ENCODE data around the gene ALG1L2. TPM values are rescaled to one million over a fixed set of nuclear protein-coding genes. Genes with fewer than 3 reads are reported as not detected.
A peak's percentile ranks its signal among the peaks of the same experiment; 100 is the strongest.
"Not testable (repeated sequence)": the region's sequence is repeated elsewhere in the genome, so short reads cannot be mapped to it uniquely, and the experiment has no call there.

Gene ALG1L2
- total RNA-seq: not detected

DNA sequence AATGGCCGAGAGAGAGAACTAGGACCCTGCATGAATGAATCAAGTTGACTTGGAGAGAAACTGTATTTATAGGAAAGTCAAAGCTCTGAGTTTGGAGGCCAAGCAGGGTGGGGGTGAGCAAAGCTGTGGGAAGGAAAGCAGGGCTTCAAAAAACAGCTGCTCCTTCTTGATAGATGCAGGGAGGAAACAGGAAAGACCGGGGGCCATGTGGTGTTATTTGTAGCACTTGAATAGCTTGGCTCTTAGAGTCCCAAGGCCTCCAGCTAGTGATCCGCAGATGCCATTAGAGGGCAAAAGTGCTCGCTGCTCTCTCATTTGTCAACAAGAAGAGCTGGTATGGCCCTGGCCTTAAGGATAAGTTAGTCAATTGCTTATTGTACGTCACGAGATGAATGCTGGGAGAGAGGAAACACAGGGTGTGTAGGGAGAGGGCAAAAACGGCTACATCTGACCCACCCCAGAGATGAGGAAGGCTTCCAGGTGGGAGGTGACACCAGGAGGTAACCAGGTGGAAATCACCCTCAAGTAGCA, at the start of gene ALG1L2:
Gene ALG1L2, plus strand, starts transcription at position 481 of the 531 bp plus-strand sequence. CDS start 186 bp downstream, outside the sequence.
- DNase-seq (ENCODE audit: low read depth in 2 of 3, low spot score in 2 of 3): peak in 2 of 3 donors; percentile 64 to 96

DNA sequence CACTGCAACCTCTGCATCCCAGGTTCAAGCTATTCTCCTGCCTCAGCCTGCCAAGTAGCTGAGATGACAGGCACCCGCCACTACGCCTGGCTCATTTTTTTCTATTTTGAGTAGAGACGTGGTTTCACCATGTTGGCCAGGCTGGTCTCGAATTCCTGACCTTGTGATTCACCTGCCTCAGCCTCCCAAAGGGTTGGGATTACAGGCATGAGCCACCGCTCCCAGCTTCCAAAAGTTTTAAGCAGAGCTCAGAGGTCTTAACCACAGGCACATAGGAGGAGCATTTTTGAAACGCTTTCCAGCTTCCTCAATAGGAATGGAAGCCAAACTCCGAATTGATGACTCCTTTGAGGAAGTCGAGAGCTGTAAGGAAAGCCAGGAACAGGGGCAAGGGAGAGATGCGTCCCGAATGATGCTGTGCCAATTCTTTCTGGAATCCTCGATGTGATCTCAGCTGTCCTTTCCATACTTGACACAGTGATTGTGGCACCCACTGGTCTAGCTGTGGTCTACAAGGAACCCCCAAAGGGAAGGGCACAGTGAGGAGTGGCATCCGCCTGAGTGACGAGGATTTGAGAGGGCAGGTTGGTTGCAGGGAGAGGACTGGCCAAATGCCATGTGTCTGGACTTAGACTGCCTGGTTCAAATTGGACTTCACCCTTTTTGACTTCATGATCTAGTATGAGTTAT, 44.4 kb upstream of the ALG1L2 start:
- DNase-seq (ENCODE audit: low read depth in 2 of 3, low spot score in 2 of 3): not testable (repeated sequence)

GRCh38 chr3:130042736-130043135, 38.9 kb upstream of the ALG1L2 start:
- DNase-seq (ENCODE audit: low read depth in 2 of 3, low spot score in 2 of 3): not testable (repeated sequence)

- DNase-seq (ENCODE audit: low read depth in 2 of 3, low spot score in 2 of 3): peak in 1 of 3 donors; percentile 58
Measured at GRCh38 chr3:130043658-130044057, 38.0 kb upstream of the ALG1L2 start.

DNA sequence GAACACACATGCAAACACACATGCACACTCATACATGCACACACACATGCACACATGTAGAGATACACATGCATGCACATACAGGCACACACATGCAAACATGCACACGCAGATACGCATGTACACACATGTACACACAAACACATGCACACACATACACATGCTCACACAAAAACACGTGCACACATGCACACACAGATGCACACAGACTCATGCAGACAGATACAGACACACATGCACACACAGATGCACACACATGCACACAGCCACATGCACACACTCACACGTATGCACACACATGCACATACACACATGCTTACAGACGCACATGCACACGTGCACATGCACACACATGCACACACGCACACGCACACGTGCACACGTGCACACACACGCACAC, 37.3 kb upstream of the ALG1L2 start:
- no peak for DNase-seq (ENCODE audit: low read depth in 2 of 3, low spot score in 2 of 3)

GRCh38 chr3:130048726-130049125, 32.9 kb upstream of the ALG1L2 start:
- no peak for DNase-seq (ENCODE audit: low read depth in 2 of 3, low spot score in 2 of 3)

GRCh38 chr3:130052366-130052765, 29.3 kb upstream of the ALG1L2 start:
- DNase-seq (ENCODE audit: low read depth in 2 of 3, low spot score in 2 of 3): not testable (repeated sequence)

GRCh38 chr3:130052965-130053364, 28.7 kb upstream of the ALG1L2 start:
- not testable (repeated sequence) for DNase-seq (ENCODE audit: low read depth in 2 of 3, low spot score in 2 of 3)

GRCh38 chr3:130057536-130058266, 23.9 kb upstream of the ALG1L2 start:
- peak in 1 of 3 donors; percentile 27 for DNase-seq (ENCODE audit: low read depth in 2 of 3, low spot score in 2 of 3)

DNA sequence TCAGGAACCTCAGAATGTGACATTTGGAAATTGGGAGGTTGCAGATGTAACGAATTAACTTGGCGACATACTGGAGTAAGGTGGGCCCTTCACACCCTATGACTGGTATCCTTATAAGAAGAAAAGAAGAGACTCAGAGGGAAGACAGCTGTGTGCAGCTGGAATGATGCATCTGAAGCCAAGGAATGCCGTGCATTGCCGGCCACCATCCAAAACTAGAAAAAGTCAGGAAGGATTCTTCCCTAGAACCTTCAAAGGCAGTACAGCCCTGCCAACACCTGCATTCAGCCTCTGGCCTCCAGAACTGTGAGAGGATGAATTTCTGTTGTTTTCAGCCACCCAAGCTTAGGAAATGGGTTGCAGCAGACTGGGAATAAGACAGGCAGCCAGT, 23.4 kb upstream of the ALG1L2 start:
- not testable (repeated sequence) for DNase-seq (ENCODE audit: low read depth in 2 of 3, low spot score in 2 of 3)

- DNase-seq (ENCODE audit: low read depth in 2 of 3, low spot score in 2 of 3): not testable (repeated sequence)
Measured at GRCh38 chr3:130058716-130059115, 22.9 kb upstream of the ALG1L2 start.

- DNase-seq (ENCODE audit: low read depth in 2 of 3, low spot score in 2 of 3): not testable (repeated sequence)
Measured at GRCh38 chr3:130059162-130059561, 22.5 kb upstream of the ALG1L2 start.

DNA sequence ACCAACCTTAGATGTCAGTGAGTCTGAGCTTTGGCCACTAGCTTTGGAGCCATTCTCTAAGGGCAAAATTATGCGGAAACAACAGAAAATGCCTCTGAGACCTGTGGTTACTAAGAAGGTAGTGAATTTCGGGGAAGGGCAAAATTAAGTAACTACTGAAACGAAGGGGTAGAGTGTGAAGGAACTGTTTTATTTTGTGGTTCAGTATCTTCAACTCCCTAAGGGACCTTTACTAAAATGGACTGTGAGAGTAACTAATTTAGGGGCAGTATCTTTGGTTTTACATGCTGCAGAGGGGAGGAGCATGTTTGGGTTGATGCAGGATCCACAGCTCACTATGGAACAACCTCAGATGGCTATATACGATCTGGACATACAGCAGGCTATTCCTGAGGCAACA, 8.0 kb upstream of the ALG1L2 start:
- DNase-seq (ENCODE audit: low read depth in 2 of 3, low spot score in 2 of 3): no peak

- DNase-seq (ENCODE audit: low read depth in 2 of 3, low spot score in 2 of 3): no peak
Measured at GRCh38 chr3:130077636-130078035, 4.0 kb upstream of the ALG1L2 start.

DNA sequence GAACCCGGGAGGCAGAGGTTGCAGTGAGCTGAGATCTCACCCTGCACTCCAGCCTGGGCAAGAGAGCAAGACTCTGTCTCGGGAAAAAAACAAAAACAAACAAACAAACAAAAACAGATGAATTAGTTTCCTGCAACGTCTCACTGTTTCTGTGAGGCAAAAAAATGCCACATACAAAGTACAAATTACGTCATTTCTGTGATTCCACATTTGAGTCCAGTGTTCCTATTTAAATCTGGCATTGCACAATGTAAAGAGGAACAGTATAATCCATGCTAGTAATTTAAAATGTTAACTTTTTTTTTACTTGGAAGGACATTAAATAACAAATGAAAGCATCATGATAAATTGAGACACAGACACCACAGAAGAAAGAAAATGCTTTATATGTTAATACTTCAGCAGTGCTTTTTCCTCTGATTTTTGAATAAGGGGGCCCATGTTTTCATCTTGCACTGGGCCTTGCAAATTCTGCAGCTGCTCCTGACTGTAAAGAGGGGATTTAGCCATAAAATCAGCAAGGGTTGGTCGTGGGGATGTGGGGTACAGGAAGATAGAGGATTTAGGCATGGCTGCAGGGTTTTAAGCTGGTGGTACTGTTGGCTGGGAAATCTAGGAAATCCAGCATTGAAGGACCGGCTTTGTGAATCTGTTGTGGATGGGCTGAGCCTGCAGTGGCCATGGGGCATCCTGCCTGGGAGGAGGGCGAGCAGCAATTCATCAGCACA, 1.9 kb downstream of the ALG1L2 start:
- DNase-seq (ENCODE audit: low read depth in 2 of 3, low spot score in 2 of 3): not testable (repeated sequence)

DNA sequence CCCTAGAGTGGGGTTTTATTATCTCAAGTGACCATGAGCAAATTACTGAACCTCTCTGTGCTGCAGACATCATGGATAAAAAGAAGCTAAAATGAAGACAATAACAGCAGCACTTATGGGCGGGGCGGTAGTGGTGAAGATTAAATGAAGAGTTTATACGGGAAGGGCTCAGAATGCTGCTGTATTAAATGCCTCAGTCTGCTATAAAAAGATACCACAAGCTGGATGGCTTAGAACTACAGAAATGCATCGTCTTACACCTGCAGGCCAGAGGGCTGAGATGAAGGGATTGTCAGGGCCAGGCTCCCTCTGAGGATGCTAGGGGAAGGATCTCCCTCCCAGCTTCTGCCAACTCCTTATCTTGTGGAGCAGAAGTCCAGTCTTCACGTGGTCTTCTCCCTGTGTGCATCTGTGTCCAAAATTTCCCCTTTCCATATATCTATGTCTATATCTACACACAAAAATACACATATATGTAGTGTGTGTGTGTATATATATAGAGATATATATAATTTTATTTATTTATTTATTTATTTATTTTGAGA, 2.9 kb downstream of the ALG1L2 start:
- no peak for DNase-seq (ENCODE audit: low read depth in 2 of 3, low spot score in 2 of 3)

DNA sequence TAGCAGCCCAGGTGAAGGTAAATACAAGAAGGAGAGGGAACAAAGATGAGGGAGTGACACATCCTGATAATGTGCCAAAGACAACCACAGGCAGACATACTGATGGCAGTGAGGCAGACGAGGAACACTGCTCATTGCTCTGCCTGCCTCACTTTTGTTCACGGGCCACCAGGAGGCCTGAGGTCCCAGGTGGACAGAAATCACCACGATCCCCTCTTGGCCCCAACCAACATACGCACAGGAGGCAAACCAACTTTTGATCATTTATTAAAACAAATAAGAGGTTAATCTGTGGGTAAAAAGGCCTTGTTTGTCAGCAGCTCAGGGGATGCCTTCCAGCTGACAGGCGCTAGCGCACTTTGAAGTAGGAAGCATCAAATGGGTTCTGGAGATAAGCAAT, 4.2 kb downstream of the ALG1L2 start:
- DNase-seq (ENCODE audit: low read depth in 2 of 3, low spot score in 2 of 3): no peak

DNA sequence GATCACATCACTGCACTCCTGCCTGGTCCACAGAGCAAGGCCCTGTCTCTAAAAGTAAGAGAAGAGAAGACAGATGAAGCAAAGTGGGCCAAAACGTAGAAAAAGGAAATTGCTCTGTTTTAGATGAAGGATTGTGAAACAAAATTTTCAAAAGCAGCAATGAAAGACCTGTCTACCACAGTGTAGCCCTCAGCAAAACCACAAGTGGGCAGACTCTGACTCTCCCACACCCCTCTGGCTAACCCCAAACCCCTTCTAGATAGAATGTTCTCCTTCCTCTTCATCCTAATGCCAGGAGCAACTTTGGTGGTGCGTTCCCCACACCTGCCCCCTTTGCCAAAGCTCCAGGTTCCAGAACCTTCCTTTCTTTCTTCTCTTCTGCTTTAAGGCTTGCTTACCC, 5.0 kb downstream of the ALG1L2 start:
- not testable (repeated sequence) for DNase-seq (ENCODE audit: low read depth in 2 of 3, low spot score in 2 of 3)

- DNase-seq (ENCODE audit: low read depth in 2 of 3, low spot score in 2 of 3): no peak
Measured at GRCh38 chr3:130088061-130088460, 6.4 kb downstream of the ALG1L2 start.

GRCh38 chr3:130090681-130091080, 9.1 kb downstream of the ALG1L2 start:
- DNase-seq (ENCODE audit: low read depth in 2 of 3, low spot score in 2 of 3): not testable (repeated sequence)

DNA sequence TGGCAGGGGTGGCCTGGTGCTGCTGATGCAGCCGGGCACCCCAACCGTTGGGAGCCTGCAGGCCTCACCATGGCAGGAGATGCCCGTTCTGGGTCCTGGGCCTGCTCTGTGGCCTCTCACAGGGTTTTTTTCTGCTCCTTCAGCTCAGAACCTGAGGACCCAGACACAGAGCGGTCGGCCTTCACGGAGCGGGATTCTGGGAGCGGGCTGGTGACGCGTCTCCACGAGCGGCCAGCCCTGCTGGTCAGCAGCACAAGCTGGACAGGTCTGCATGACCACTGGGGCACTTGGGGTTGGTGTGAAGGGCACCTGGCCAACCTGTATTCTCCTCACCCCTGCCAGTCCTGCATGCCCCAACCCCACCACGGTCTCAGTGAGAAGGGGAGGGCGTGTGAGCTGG, 10.3 kb downstream of the ALG1L2 start:
- no peak for DNase-seq (ENCODE audit: low read depth in 2 of 3, low spot score in 2 of 3)

Measured in hematopoietic multipotent progenitor cell (in vitro differentiated cells).